Mesendoderm (in vitro differentiated cells): ENCODE data around the gene MPPED1.

Source experiments
- DNase-seq: peaks from one replicate; pipeline ENCODE4 v3.0.0; 2013
- H2AK5ac ChIP-seq: 2 replicates; pipeline ENCODE4 v1.6.1; 2013; ENCODE audit warnings: low read length, inconsistent platforms
- H2BK120ac ChIP-seq: 2 replicates; pipeline ENCODE4 v1.6.1; 2013; ENCODE audit warnings: low read depth, mild to moderate bottlenecking, low read length, moderate library complexity, mixed read lengths
- H2BK15ac ChIP-seq: replicated peaks from 2 replicates; pipeline ENCODE4 v1.6.1; 2013; ENCODE audit warnings: low read depth, mild to moderate bottlenecking, moderate library complexity
- H2BK5ac ChIP-seq: 2 replicates; pipeline ENCODE4 v1.6.1; 2013; ENCODE audit warnings: low read length, inconsistent platforms
- H3K18ac ChIP-seq: 2 replicates; pipeline ENCODE4 v1.6.1; 2013; ENCODE audit warnings: mild to moderate bottlenecking, low read length, mixed read lengths
- H3K23ac ChIP-seq: one replicate; pipeline ENCODE4 v1.6.1; 2013; ENCODE audit warnings: low read length
- H3K27ac ChIP-seq: 2 replicates; pipeline ENCODE4 v1.5.1; 2013; ENCODE audit warnings: low read depth, mild to moderate bottlenecking, inconsistent platforms, low read length, moderate library complexity
- H3K27me3 ChIP-seq: 2 replicates; pipeline ENCODE4 v1.6.1; 2013; ENCODE audit warnings: low read length, control low read depth, mild to moderate bottlenecking, inconsistent platforms; ENCODE audit not compliant: insufficient read depth, poor library complexity
- H3K36me3 ChIP-seq: 2 replicates; pipeline ENCODE4 v1.6.1; 2013; ENCODE audit warnings: low read length, inconsistent platforms; ENCODE audit not compliant: control insufficient read depth, insufficient read depth
- H3K4ac ChIP-seq: one replicate; pipeline ENCODE4 v1.6.1; 2013; ENCODE audit warnings: low read depth, mild to moderate bottlenecking, low read length, moderate library complexity
- H3K4me1 ChIP-seq: 2 replicates; pipeline ENCODE4 v1.6.1; 2013; ENCODE audit warnings: low read depth, low read length, inconsistent platforms; ENCODE audit not compliant: control insufficient read depth
- H3K4me2 ChIP-seq: 2 replicates; pipeline ENCODE4 v1.6.1; 2013; ENCODE audit warnings: low read length
- H3K4me3 ChIP-seq: 2 replicates; pipeline ENCODE4 v1.5.1; 2013; ENCODE audit warnings: mild to moderate bottlenecking, low read length
- H3K56ac ChIP-seq: one replicate; pipeline ENCODE4 v1.6.1; 2013; ENCODE audit warnings: low read length
- H3K79me1 ChIP-seq: 2 replicates; pipeline ENCODE4 v1.6.1; 2013; ENCODE audit warnings: low read length, inconsistent platforms
- H3K79me2 ChIP-seq: 2 replicates; pipeline ENCODE4 v1.6.1; 2013; ENCODE audit warnings: mild to moderate bottlenecking, low read length; ENCODE audit not compliant: control insufficient read depth, insufficient read depth
- H3K9ac ChIP-seq: 2 replicates; pipeline ENCODE4 v1.6.1; 2013; ENCODE audit warnings: low read length, inconsistent platforms
- H4K5ac ChIP-seq: one replicate; pipeline ENCODE4 v1.6.1; 2013; ENCODE audit warnings: low read length
- H4K8ac ChIP-seq: one replicate; pipeline ENCODE4 v1.6.1; 2013; ENCODE audit warnings: low read depth, mild to moderate bottlenecking, control low read depth, low read length, moderate library complexity
- WGBS: extraction: QIAGEN DNeasy Blood & Tissue Kit; methylation state at CpG from one replicate; pipeline ENCODE4 v1.1.7; 2013; ENCODE audit warnings: low lambda C conversion rate, missing lambda C conversion rate; ENCODE audit not compliant: insufficient coverage; ENCODE audit errors: extremely low coverage; 5-methylcytosine and 5-hydroxymethylcytosine counted together

Gene MPPED1

DNA sequence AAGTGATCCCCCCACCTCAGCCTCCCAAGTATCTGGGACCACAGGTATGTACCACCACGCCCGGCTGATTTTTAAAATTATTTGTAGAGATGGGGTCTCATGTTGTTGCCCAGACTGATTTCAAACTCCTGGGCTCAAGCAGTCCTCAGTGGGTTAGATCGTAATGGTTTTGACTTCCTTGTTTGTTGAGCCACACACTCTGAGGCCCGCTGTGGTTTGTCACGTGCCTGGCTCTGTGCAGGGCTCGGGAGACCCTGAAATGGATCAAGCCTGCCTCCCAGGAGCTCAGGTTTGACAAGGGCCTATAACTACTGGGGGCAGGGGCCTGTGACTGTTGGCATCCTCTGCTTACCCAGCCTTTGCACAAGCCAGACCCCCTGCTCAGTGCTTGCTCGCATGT lies 68.1 kb downstream of the MPPED1 start:
- Histone ChIP-seq H3K36me3 (no peaks in the 10 kb centered on the region), H2BK15ac (no peak overlapping the region), H3K79me1 (no peaks in the 10 kb centered on the region), H3K9ac (no peak overlapping the region), H3K4me2 (no peak overlapping the region), H3K23ac (no peak overlapping the region), H4K5ac (no peak overlapping the region), H3K4me1 (no peaks in the 10 kb centered on the region), H2BK5ac (no peak overlapping the region), H3K4me3 (no peak overlapping the region), H3K4ac (no peak overlapping the region), H3K27me3 (no peaks in the 10 kb centered on the region), H3K56ac (no peak overlapping the region), H4K8ac (no peak overlapping the region), H3K18ac (no peak overlapping the region), H3K79me2 (no peaks in the 10 kb centered on the region), H2AK5ac (no peak overlapping the region), H3K27ac (no peak overlapping the region), H2BK120ac (no peak overlapping the region)
- WGBS, result no CpG with 5 or more reads among the region's 7 CpGs
- DNase-seq, result no peak

DNA sequence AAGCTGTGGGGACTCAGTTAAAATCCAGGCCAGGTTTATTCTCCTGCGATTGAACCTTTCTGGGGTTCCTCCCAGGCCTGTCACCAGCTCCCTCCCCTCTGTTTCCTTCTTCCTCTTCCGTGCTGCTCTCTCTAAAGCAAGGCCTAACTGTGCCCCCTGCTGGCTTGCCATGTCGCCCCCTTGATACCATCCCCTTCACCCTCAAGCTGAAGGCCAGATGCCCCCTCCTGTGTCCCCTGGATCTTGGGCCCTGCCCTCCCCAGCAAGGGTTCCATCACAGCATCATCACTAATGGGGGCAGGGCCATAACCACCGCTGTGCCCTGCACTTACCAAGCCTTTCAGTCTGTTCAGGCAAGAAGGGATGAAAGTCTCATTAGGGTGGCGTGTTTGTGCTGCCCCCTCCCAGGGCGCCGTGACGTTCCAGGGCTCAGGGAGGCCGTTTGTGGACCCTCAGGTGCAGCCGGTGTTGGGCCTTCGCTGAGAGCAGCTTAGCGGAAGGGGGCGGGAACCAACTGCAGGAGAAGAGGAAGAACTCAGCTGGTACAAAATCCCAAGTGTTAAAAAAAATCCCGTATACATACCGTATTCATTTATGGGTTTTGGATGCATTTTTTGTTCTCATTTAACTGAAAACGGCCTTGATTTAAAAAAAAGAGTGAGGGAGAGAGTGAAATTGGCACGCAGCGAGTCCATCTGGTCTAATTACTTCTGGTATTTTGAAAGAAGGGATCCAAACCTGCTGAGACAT lies 69.9 kb downstream of the MPPED1 start:
- Histone ChIP-seq H3K56ac (peak overlapping the region; percentile 2), H3K4me2 (no peak overlapping the region), H3K27ac (no peak overlapping the region), H3K27me3 (no peaks in the 10 kb centered on the region), H4K5ac (no peak overlapping the region), H3K18ac (no peak overlapping the region), H3K4me3 (no peak overlapping the region), H3K9ac (no peak overlapping the region), H3K79me2 (no peaks in the 10 kb centered on the region), H2AK5ac (no peak overlapping the region), H3K79me1 (no peaks in the 10 kb centered on the region), H3K36me3 (no peaks in the 10 kb centered on the region), H2BK15ac (no peak overlapping the region), H4K8ac (no peak overlapping the region), H2BK5ac (no peak overlapping the region), H3K23ac (no peak overlapping the region), H3K4ac (no peak overlapping the region), H2BK120ac (no peak overlapping the region), H3K4me1 (no peaks in the 10 kb centered on the region)
- DNase-seq, result peak; percentile 43
- no CpG with 5 or more reads among the region's 18 CpGs for WGBS

DNA sequence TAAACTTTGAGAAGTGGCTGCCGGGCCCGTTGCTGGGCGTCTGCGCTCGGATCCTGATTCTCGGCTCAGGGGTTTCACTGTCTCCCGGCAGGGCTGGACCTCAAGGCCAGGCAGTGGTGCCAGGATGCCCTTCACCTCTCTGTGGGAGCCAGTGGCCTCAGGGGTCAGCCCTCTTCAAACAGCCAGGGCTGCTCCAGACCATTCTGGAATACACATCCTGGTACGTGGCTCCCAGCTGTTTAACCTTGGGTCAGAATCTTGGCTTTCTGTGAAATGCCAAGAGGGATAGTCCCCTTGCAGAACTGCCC lies 70.5 kb downstream of the MPPED1 start:
- Histone ChIP-seq H3K18ac (no peak overlapping the region), H3K4me1 (no peaks in the 10 kb centered on the region), H3K27me3 (no peaks in the 10 kb centered on the region), H2BK5ac (no peak overlapping the region), H2BK120ac (no peak overlapping the region), H3K9ac (no peak overlapping the region), H3K27ac (no peak overlapping the region), H3K79me1 (no peaks in the 10 kb centered on the region), H3K56ac (no peak overlapping the region), H3K4me2 (no peak overlapping the region), H4K8ac (no peak overlapping the region), H3K4ac (no peak overlapping the region), H2AK5ac (no peak overlapping the region), H3K23ac (peak overlapping the region; percentile 89), H3K4me3 (no peak overlapping the region), H3K79me2 (no peaks in the 10 kb centered on the region), H2BK15ac (no peak overlapping the region), H3K36me3 (no peaks in the 10 kb centered on the region), H4K5ac (no peak overlapping the region)
- no CpG with 5 or more reads among the region's 8 CpGs for WGBS
- peak; percentile 60 for DNase-seq

DNA sequence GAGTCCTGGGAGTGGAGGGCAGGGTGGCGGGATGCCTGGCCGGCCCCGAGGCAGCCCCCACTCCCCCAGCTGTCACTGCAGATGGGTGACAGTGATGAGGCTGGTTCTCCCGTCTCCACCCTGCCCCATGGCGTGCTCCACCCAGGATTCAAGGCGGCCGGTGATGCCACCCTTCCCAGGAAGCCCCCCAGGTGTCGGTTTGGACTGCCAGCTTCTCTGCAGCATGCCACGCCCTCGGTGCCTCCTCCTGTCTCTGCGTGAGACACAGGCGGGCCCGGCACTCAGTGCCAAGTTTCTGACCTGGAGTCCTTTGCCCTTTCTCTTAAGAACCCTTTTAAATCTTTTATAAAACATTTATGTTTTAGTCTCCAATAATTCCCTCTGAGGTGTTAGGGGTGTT lies 71.5 kb downstream of the MPPED1 start:
- Histone ChIP-seq H3K79me2 (no peaks in the 10 kb centered on the region), H4K5ac (no peak overlapping the region), H3K9ac (no peak overlapping the region), H3K4me1 (no peaks in the 10 kb centered on the region), H2BK120ac (no peak overlapping the region), H3K36me3 (no peaks in the 10 kb centered on the region), H3K4me3 (no peak overlapping the region), H3K23ac (no peak overlapping the region), H3K4me2 (no peak overlapping the region), H3K4ac (no peak overlapping the region), H3K56ac (no peak overlapping the region), H3K27me3 (no peaks in the 10 kb centered on the region), H2BK15ac (no peak overlapping the region), H3K18ac (no peak overlapping the region), H3K27ac (no peak overlapping the region), H4K8ac (no peak overlapping the region), H2BK5ac (no peak overlapping the region), H3K79me1 (no peaks in the 10 kb centered on the region), H2AK5ac (no peak overlapping the region)
- WGBS, result no CpG with 5 or more reads among the region's 13 CpGs
- no peak for DNase-seq

DNA sequence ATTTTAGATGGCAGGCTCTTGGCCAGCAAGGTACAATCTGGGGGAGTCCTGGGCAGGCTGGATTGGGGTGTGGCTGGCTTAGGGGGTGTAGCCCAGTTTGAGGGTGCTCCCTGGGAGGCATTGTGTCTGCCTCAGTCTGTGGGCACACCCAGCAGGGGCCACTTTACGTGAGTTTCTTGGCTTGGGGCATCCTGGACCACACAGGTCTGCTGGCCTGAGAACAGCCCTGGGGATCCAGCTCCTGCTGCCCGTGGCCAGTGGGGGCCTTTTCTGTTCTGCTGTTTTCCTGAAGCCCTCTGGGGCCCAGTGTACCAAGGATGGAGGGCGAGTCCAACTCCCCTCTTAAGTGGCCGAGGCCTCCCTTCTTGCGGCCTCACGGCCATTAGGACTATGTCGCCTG lies 71.9 kb downstream of the MPPED1 start:
- Histone ChIP-seq H3K36me3 (no peaks in the 10 kb centered on the region), H2BK5ac (no peak overlapping the region), H3K4me3 (no peak overlapping the region), H3K56ac (no peak overlapping the region), H3K4me2 (no peak overlapping the region), H4K8ac (no peak overlapping the region), H3K4ac (no peak overlapping the region), H3K9ac (no peak overlapping the region), H3K27me3 (no peaks in the 10 kb centered on the region), H2BK15ac (no peak overlapping the region), H2BK120ac (no peak overlapping the region), H3K18ac (no peak overlapping the region), H3K79me1 (no peaks in the 10 kb centered on the region), H3K79me2 (no peaks in the 10 kb centered on the region), H4K5ac (no peak overlapping the region), H3K23ac (no peak overlapping the region), H2AK5ac (no peak overlapping the region), H3K4me1 (no peaks in the 10 kb centered on the region), H3K27ac (no peak overlapping the region)
- no peak for DNase-seq
- WGBS, result no CpG with 5 or more reads among the region's 7 CpGs

DNA sequence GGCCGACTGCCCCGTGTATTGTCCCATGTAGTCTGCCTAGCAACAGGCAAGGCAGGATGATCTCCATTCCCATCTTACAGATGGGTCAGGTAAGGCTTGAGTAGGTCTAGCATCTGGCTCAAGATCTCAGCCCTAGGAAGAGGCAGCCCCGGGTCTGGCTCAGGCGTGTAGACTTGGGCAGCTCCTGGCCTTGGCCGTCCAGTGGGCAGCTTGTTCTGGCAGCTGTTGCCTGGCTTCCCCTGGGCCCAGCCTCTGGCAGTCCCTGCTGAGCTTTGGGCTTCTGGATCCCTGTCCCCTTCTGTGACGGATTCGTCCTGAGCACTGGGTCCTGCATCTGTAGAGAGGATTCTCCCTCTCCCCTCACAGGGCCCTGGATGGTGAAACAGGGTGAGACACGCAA lies 72.4 kb downstream of the MPPED1 start:
- Histone ChIP-seq H3K18ac (no peak overlapping the region), H3K4me1 (no peaks in the 10 kb centered on the region), H2BK15ac (no peak overlapping the region)

More for the DNA sequence above, 72.4 kb downstream of the MPPED1 start:
- Histone ChIP-seq H3K9ac (no peak overlapping the region), H3K79me2 (no peaks in the 10 kb centered on the region), H2BK5ac (no peak overlapping the region), H2BK120ac (no peak overlapping the region), H3K4me2 (no peak overlapping the region), H3K27ac (no peak overlapping the region), H3K79me1 (no peaks in the 10 kb centered on the region), H3K4ac (no peak overlapping the region), H3K56ac (no peak overlapping the region), H3K36me3 (no peaks in the 10 kb centered on the region), H3K23ac (no peak overlapping the region), H4K5ac (no peak overlapping the region), H3K27me3 (no peaks in the 10 kb centered on the region), H3K4me3 (no peak overlapping the region), H2AK5ac (no peak overlapping the region), H4K8ac (no peak overlapping the region)
- no CpG with 5 or more reads among the region's 8 CpGs for WGBS
- DNase-seq, result no peak
